Fibroblast of lung (primary cell): ENCODE results near the gene ADAP1. TPM values are rescaled to one million over a fixed set of nuclear protein-coding genes. Genes with fewer than 3 reads are reported as not detected.

Experiments
- DNase-seq, 2 donors: peaks; one replicate each; pipeline versions ENCODE4 v3.0.0 to v3.0.0-alpha.2; 2010; ENCODE audit warnings: low read depth in 2 of 2
- H2AFZ ChIP-seq: 2 replicates; pipeline ENCODE4 v1.5.1; 2012; ENCODE audit warnings: low read length, control low read depth, inconsistent platforms
- H3K27ac ChIP-seq: 2 replicates; pipeline ENCODE4 v1.5.1; 2011; ENCODE audit warnings: low read length, control low read depth; ENCODE audit not compliant: insufficient read depth
- H3K27me3 ChIP-seq: 2 replicates; pipeline ENCODE4 v1.5.1; 2011; ENCODE audit warnings: mild to moderate bottlenecking, low read length; ENCODE audit not compliant: control insufficient read depth, insufficient read depth
- H3K36me3 ChIP-seq: 2 replicates; pipeline ENCODE4 v1.5.1; 2011; ENCODE audit warnings: low read length; ENCODE audit not compliant: control insufficient read depth, insufficient read depth
- H3K4me1 ChIP-seq: 2 replicates; pipeline ENCODE4 v1.5.1; 2011; ENCODE audit warnings: low read length; ENCODE audit not compliant: control insufficient read depth, insufficient read depth; ENCODE audit errors: extremely low read depth
- H3K4me2 ChIP-seq: 2 replicates; pipeline ENCODE4 v1.5.1; 2011; ENCODE audit warnings: low read length, control low read depth; ENCODE audit not compliant: insufficient read depth; ENCODE audit errors: extremely low read depth
- H3K4me3 ChIP-seq, 4 experiments: fragments of 200-600 bp in 1 of 4; sonication (generic) in 1 of 4; replicated peaks in 1 of 4; 2 replicates each; pipeline ENCODE4 v1.5.1; 2011 to 2016; ENCODE audit warnings: low read length in 4 of 4, low read depth in 3 of 4, mild to moderate bottlenecking in 3 of 4, control low read depth in 2 of 4, inconsistent platforms in 1 of 4, mixed read lengths in 1 of 4; ENCODE audit not compliant: insufficient read depth in 1 of 4; ENCODE audit errors: control extremely low read depth in 1 of 4
- H3K79me2 ChIP-seq: 2 replicates; pipeline ENCODE4 v1.5.1; 2012; ENCODE audit warnings: mild to moderate bottlenecking, low read length, inconsistent platforms; ENCODE audit not compliant: control insufficient read depth, insufficient read depth
- H3K9ac ChIP-seq: 2 replicates; pipeline ENCODE4 v1.5.1; 2011; ENCODE audit warnings: mild to moderate bottlenecking, low read length, control low read depth; ENCODE audit not compliant: insufficient read depth
- H3K9me3 ChIP-seq: 2 replicates; pipeline ENCODE4 v1.5.1; 2012; ENCODE audit warnings: low read depth, low read length; ENCODE audit not compliant: control insufficient read depth, insufficient read depth
- H4K20me1 ChIP-seq: 2 replicates; pipeline ENCODE4 v1.5.1; 2011; ENCODE audit warnings: low read length; ENCODE audit not compliant: control insufficient read depth, insufficient read depth; ENCODE audit errors: extremely low read depth
- EZH2 ChIP-seq: IDR thresholded peaks from 2 replicates; pipeline ENCODE4 v1.5.1; 2012; ENCODE audit warnings: low read length, control low read depth, mild to moderate bottlenecking; ENCODE audit errors: missing control alignments
- polyA plus RNA-seq, 2 donors: library from polyadenylated mRNA; depleted of rRNA in 1 of 2; stranded (reverse) in 1 of 2; unstranded in 1 of 2; fragments of >200 nt; gene quantifications; 2 replicates each; pipeline ENCODE4 v1.2.1, GENCODE V29; 2011 to 2012; ENCODE audit warnings: missing spikeins in 1 of 2
- total RNA-seq: library from RNA; depleted of rRNA; stranded (reverse); fragments of >200 nt; gene quantifications from 2 replicates; pipeline ENCODE4 v1.2.1, GENCODE V29; 2014
- TF ChIP-seq, protein P1 (sequence below), 2 donors: IDR thresholded peaks in 1 of 2; conservative IDR thresholded peaks in 1 of 2; 1 replicate in 1 of 2; 2 replicates in 1 of 2; pipeline ENCODE4 v1.5.1; 2011 to 2012; ENCODE audit warnings: low read length in 2 of 2, control low read depth in 1 of 2, inconsistent platforms in 1 of 2, low read depth in 1 of 2, mild to moderate bottlenecking in 1 of 2

Gene ADAP1
- total and polyA plus RNA-seq, 2 donors (not counting 1 experiment from before 2014, with no cell fraction given) = 1.1 to 2.3 TPM

- H4K20me1 ChIP-seq = no peaks in the 10 kb centered on the region
- H3K9me3 ChIP-seq = no peaks in the 10 kb centered on the region
- H3K9ac ChIP-seq = no peak overlapping the region
- no peaks in the 10 kb centered on the region for H3K27me3 ChIP-seq
- no peak for DNase-seq
- TF ChIP-seq EZH2 = no peak
- TF ChIP-seq, protein P1, sequence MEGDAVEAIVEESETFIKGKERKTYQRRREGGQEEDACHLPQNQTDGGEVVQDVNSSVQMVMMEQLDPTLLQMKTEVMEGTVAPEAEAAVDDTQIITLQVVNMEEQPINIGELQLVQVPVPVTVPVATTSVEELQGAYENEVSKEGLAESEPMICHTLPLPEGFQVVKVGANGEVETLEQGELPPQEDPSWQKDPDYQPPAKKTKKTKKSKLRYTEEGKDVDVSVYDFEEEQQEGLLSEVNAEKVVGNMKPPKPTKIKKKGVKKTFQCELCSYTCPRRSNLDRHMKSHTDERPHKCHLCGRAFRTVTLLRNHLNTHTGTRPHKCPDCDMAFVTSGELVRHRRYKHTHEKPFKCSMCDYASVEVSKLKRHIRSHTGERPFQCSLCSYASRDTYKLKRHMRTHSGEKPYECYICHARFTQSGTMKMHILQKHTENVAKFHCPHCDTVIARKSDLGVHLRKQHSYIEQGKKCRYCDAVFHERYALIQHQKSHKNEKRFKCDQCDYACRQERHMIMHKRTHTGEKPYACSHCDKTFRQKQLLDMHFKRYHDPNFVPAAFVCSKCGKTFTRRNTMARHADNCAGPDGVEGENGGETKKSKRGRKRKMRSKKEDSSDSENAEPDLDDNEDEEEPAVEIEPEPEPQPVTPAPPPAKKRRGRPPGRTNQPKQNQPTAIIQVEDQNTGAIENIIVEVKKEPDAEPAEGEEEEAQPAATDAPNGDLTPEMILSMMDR (conservative IDR thresholded peaks at IDR 0.05 in 1 of 2, IDR thresholded peaks at IDR 0.05 in 1 of 2; ENCODE audit: low read depth in 1 of 2, low read length in 2 of 2) = no peak
- no peaks in the 10 kb centered on the region for H3K79me2 ChIP-seq
- no peak overlapping the region for H3K27ac ChIP-seq
- no peak overlapping the region for H2AFZ ChIP-seq
- H3K4me2 ChIP-seq = no peak overlapping the region
- H3K4me3 ChIP-seq = no peak overlapping the region
- H3K4me1 ChIP-seq = no peaks in the 10 kb centered on the region
- peaks cover 7% of the 10 kb centered on the region for H3K36me3 ChIP-seq
Measured at GRCh38 chr7:997404-998395, 43.2 kb upstream of the ADAP1 start.

- TF ChIP-seq, protein P1 (conservative IDR thresholded peaks at IDR 0.05 in 1 of 2, IDR thresholded peaks at IDR 0.05 in 1 of 2; ENCODE audit: low read depth in 1 of 2, low read length in 2 of 2) = no peak
- no peak for TF ChIP-seq EZH2
- Histone ChIP-seq H3K9ac (no peak overlapping the region), H3K9me3 (no peaks in the 10 kb centered on the region), H3K79me2 (no peaks in the 10 kb centered on the region), H3K4me2 (no peak overlapping the region), H4K20me1 (no peaks in the 10 kb centered on the region), H3K4me1 (no peaks in the 10 kb centered on the region), H3K27me3 (peaks cover 4% of the 10 kb centered on the region), H3K36me3 (peaks cover 7% of the 10 kb centered on the region), H2AFZ (no peak overlapping the region), H3K4me3 (no peak overlapping the region), H3K27ac (no peak overlapping the region)
- DNase-seq = no peak
Measured at GRCh38 chr7:996079-996872, 41.8 kb upstream of the ADAP1 start.

GRCh38 chr7:995571-995970, 41.1 kb upstream of the ADAP1 start:
- Histone ChIP-seq H3K9me3 (no peaks in the 10 kb centered on the region), H3K79me2 (no peaks in the 10 kb centered on the region), H3K27ac (no peak overlapping the region), H3K4me3 (no peak overlapping the region), H3K4me2 (no peak overlapping the region), H2AFZ (no peak overlapping the region), H3K4me1 (no peaks in the 10 kb centered on the region), H3K9ac (no peak overlapping the region), H4K20me1 (no peaks in the 10 kb centered on the region), H3K36me3 (peaks cover 7% of the 10 kb centered on the region), H3K27me3 (peaks cover 4% of the 10 kb centered on the region)
- DNase-seq = no peak
- TF ChIP-seq, protein P1 (conservative IDR thresholded peaks at IDR 0.05 in 1 of 2, IDR thresholded peaks at IDR 0.05 in 1 of 2; ENCODE audit: low read depth in 1 of 2, low read length in 2 of 2) = no peak
- no peak for TF ChIP-seq EZH2
